NCI-H187 (cell line): ENCODE data around the gene DNAJB4.

ENCODE experiments used
- DNase-seq, 2 experiments: peaks; one replicate each; lab custom pipeline; 2025; lab: John Stamatoyannopoulos, UW

The DNAJB4 gene

GRCh38 chr1:78038071-78038470 lies 33.3 kb downstream of the DNAJB4 start:
- DNase-seq = no peak

- DNase-seq = no peak
Measured at GRCh38 chr1:78038491-78038939, 33.8 kb downstream of the DNAJB4 start.

GRCh38 chr1:78040484-78041089 lies 35.8 kb downstream of the DNAJB4 start:
- no peak for DNase-seq

- no peak for DNase-seq
Measured at GRCh38 chr1:78043436-78043835, 38.7 kb downstream of the DNAJB4 start.

GRCh38 chr1:78044796-78045562 lies 40.2 kb downstream of the DNAJB4 start:
- DNase-seq = no peak

GRCh38 chr1:78045563-78045925 lies 40.8 kb downstream of the DNAJB4 start:
- no peak for DNase-seq

GRCh38 chr1:78045926-78046778 lies 41.4 kb downstream of the DNAJB4 start, which contains the start of gene GIPC2:
Gene GIPC2 (plus strand): TSS chr1:78045966. CDS start chr1:78046095, 129 bp downstream.
- no peak for DNase-seq

GRCh38 chr1:78047106-78047505 lies 42.4 kb downstream of the DNAJB4 start:
- DNase-seq = no peak

GRCh38 chr1:78047631-78048030 lies 42.9 kb downstream of the DNAJB4 start:
- no peak for DNase-seq

- no peak for DNase-seq
Measured at GRCh38 chr1:78048446-78048845, 43.7 kb downstream of the DNAJB4 start.

- no peak for DNase-seq
Measured at GRCh38 chr1:78049396-78049795, 44.7 kb downstream of the DNAJB4 start.

- DNase-seq = no peak
Measured at GRCh38 chr1:78051005-78051404, 46.3 kb downstream of the DNAJB4 start.

- no peak for DNase-seq
Measured at GRCh38 chr1:78052685-78053405, 48.1 kb downstream of the DNAJB4 start.

- DNase-seq = no peak
Measured at GRCh38 chr1:78053498-78053897, 48.8 kb downstream of the DNAJB4 start.

- DNase-seq = no peak
Measured at GRCh38 chr1:78054559-78054958, 49.8 kb downstream of the DNAJB4 start.

GRCh38 chr1:78054972-78055371 lies 50.2 kb downstream of the DNAJB4 start:
- DNase-seq = no peak

- no peak for DNase-seq
Measured at GRCh38 chr1:78055565-78056132, 50.9 kb downstream of the DNAJB4 start.

GRCh38 chr1:78058670-78059069 lies 53.9 kb downstream of the DNAJB4 start:
- DNase-seq = no peak

- no peak for DNase-seq
Measured at GRCh38 chr1:78060857-78061563, 56.3 kb downstream of the DNAJB4 start.

GRCh38 chr1:78061825-78062523 lies 57.2 kb downstream of the DNAJB4 start:
- DNase-seq = no peak
